Measurements from ENCODE around the gene PCYT2.

GRCh38 chr17:81867991-81868673 lies 43.1 kb downstream of the PCYT2 start:
- TF ChIP-seq CTCF (conservative IDR thresholded peaks at IDR 0.05; ENCODE audit: low read depth, low read length) (no peak), EZH2 (IDR thresholded peaks at IDR 0.05; ENCODE audit: borderline replicate concordance, low read depth, low read length, poor library complexity, severe bottlenecking) (no peak)
